ENCODE data around the gene VPS9D1.

GRCh38 chr16:89661215-89661614, 59.5 kb downstream of the VPS9D1 start:
- TF ChIP-seq CTCF (IDR thresholded peaks at IDR 0.05) (no peak), POLR2A (IDR thresholded peaks at IDR 0.05) (no peak)
